Effector memory CD8-positive, alpha-beta T cell (primary cell): ENCODE measurements around the gene KCNQ1.

Experiments used
- ATAC-seq: fragments of 150-1000 bp; cut with Tn5 transposase; replicated peaks from 2 replicates; pipeline ENCODE4 v1.10.0; 2021; ENCODE audit warnings: mild to moderate bottlenecking, moderate library complexity
- DNase-seq, 3 experiments: peaks; one replicate each; pipeline ENCODE4 v3.0.0; 2021
- H3K27ac Mint-ChIP-seq, 2 donors: one replicate each; pipeline ENCODE4 v1.8.0; 2022; ENCODE audit warnings: mild to moderate bottlenecking in 2 of 2, mixed read lengths in 2 of 2, moderate library complexity in 2 of 2
- H3K27me3 Mint-ChIP-seq, 2 donors: one replicate each; pipeline ENCODE4 v1.8.0; 2022; ENCODE audit warnings: mixed read lengths in 2 of 2
- H3K36me3 Mint-ChIP-seq: one replicate; pipeline ENCODE4 v1.8.0; 2022; ENCODE audit warnings: mild to moderate bottlenecking, moderate library complexity, mixed read lengths; ENCODE audit not compliant: insufficient read depth
- H3K4me1 Mint-ChIP-seq, 2 donors: one replicate each; pipeline ENCODE4 v1.8.0; 2022; ENCODE audit warnings: low read depth in 2 of 2, mixed read lengths in 2 of 2
- H3K4me3 Mint-ChIP-seq, 2 donors: one replicate each; pipeline ENCODE4 v1.8.0; 2022; ENCODE audit warnings: mild to moderate bottlenecking in 2 of 2, mixed read lengths in 2 of 2, moderate library complexity in 2 of 2
- H3K9me3 Mint-ChIP-seq, 2 donors: one replicate each; pipeline ENCODE4 v1.8.0; 2022; ENCODE audit warnings: mixed read lengths in 2 of 2

KCNQ1 gene

DNA sequence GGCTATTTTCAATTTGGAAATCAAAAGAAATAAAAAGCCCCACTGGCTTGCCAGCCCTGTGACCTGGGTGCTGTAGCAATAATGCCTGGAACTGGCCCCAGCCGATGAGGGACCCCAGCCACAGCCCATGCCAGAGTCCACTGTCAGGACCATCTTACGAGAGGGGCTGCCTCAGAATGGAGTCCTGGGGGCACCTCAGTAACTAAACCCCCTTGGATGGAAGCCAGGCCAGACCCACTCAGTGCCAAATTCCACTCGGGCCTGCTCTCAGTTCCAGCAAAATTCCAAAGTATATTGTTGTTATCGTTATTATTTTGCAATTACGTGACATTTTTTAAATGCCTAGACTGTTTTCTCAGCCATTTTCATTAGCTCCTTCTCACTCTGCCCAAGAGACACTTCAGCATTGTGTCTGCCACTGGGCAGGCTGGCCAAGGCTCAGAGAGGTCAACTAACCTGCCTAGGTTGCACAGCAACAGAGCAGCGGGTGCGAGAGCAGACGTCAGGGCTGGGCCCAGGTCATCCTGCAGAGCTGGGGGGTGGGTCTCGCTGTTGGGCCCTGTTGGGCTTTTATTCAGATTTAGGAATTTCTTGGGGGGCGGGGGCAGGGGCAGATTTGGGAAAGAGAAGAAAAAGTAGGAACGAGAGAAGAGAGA lies 421.2 kb downstream of the KCNQ1 start:
- no peaks in the 10 kb centered on the region for H3K36me3 Mint-ChIP-seq
- peaks cover 51 to 80% of the 10 kb centered on the region in 2 donors for H3K27me3 Mint-ChIP-seq
- H3K9me3 Mint-ChIP-seq, result no peaks in the 10 kb centered on the region
- no peak for ATAC-seq
- peaks cover under 1 to 8% of the 10 kb centered on the region in 2 donors for H3K4me1 Mint-ChIP-seq
- no peak overlapping the region for H3K27ac Mint-ChIP-seq
- H3K4me3 Mint-ChIP-seq, result no peak overlapping the region
- DNase-seq, result no peak

DNA sequence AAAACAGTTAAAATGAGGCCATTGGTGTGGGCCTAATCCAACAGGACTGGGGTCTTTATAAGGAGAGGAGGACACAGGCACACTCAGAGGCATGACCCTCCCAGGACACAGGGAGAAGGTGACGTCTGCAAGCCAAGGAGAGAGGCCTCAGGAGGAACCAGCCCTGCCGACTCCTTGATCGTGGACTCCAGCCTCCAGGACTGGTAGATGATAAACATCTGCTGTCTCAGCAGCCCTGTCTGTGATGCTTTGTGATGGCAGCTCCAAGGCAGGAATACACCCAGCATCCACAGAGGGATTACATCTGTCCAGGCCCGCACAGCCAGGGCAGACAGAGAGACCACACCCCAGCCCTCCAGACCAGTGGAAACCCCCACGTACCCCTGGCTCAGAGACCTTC lies 422.3 kb downstream of the KCNQ1 start:
- DNase-seq, result no peak

DNA sequence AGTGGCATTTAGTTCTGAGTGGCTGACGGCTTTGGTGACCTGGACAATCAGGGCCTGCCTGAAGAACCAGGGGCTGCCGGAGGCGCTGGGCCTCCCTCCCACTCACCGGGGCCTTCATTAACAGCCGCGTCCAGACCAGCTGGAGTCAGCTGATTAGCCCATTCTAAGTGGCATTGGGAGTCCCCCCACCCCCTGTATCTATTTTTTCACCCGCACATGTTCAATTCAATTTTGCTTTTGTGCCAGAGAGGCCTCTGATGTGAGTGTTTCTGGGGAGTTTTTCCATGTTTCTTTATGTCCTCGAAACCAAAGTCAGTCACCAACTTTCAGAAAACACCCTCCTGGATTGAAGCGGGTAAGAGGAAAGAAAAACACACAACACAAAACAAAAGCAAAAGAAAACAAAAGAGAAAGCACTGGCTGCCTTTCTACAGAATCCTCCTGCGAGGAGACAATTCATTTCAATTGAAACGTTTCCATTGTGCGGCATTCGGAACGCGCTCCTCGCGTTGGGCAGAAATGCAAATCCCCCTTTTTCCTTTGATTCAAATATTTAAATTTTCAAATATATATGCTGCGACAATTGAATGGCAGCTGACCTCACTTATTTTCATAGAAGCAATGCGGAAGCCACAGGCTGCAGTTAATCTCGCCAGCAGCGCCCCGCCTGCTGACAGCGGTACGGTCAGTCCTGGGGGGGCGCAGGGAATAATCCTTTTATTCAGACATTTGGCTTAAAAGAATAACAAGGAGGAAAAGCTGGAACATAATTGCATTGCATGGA lies 423.1 kb downstream of the KCNQ1 start:
- Mint-ChIP-seq H3K27ac (no peak overlapping the region), H3K4me3 (peak overlapping the region in 1 of 2 donors; percentile 29), H3K9me3 (no peaks in the 10 kb centered on the region), H3K4me1 (peaks cover 5 to 14% of the 10 kb centered on the region in 2 donors), H3K27me3 (peaks cover 56 to 83% of the 10 kb centered on the region in 2 donors), H3K36me3 (no peaks in the 10 kb centered on the region)
- DNase-seq, result no peak
- ATAC-seq, result no peak

More for the DNA sequence above, 422.3 kb downstream of the KCNQ1 start:
- Mint-ChIP-seq H3K9me3 (no peaks in the 10 kb centered on the region), H3K4me3 (no peak overlapping the region), H3K27me3 (peaks cover 56 to 81% of the 10 kb centered on the region in 2 donors), H3K4me1 (peaks cover 5 to 14% of the 10 kb centered on the region in 2 donors), H3K36me3 (no peaks in the 10 kb centered on the region), H3K27ac (no peak overlapping the region)
- no peak for ATAC-seq

DNA sequence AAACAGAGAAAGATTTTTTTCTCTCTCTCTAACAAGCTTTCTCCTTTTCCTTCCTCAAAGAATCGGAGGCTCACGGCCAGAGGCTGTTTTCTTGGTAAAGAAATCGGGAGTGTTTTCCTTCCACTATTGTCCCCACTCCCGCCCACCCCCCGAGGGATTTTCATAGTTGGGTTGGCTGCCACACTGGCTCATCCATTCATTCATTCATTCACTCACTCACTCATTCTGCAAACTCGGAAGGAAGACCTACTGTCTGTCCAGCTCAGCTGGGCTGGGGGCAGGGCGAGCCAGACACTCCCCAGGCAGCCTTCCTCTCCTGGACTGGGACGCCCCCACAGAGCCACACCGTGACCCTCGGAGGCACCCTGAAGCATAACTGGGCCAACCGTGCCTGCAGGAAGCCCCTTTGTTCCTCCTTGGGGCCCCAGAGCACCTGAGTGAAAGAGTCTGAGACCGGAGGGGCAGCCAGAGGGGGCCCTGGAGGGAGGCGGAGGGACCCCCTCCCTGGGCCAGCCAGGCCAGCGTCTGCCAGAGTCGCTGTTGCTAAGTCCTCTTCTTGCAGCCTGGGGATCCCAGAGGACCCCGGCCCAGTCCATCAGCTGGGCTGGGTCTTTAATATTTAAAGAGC lies 423.8 kb downstream of the KCNQ1 start:
- Mint-ChIP-seq H3K4me3 (peak overlapping the region in 1 of 2 donors; percentile 29), H3K27me3 (peaks cover 53 to 76% of the 10 kb centered on the region in 2 donors), H3K27ac (no peak overlapping the region), H3K9me3 (no peaks in the 10 kb centered on the region), H3K4me1 (peaks cover 5 to 14% of the 10 kb centered on the region in 2 donors), H3K36me3 (no peaks in the 10 kb centered on the region)
- DNase-seq (no peak), ATAC-seq (no peak)

DNA sequence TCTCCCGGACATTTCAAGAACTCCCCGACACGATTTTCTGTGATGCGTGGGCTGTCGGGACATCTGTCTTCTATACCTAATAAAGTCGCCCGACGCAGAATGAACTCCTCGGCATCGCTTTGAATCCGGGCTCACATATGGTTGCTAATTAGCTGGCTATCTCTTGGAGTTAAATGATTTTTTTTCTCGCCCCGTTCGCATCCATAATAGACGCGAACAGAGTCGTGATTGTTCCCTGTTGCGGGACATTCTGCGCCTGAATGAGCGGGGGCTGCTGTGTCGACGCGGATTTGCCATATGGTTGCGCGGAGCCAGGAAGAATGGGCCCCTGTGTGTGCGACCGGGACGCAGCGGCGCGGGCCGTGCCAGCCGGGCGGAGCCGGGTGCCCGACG lies 424.3 kb downstream of the KCNQ1 start:
- Mint-ChIP-seq H3K9me3 (no peaks in the 10 kb centered on the region), H3K36me3 (no peaks in the 10 kb centered on the region), H3K27me3 (peaks cover 48 to 75% of the 10 kb centered on the region in 2 donors), H3K4me3 (no peak overlapping the region), H3K4me1 (peaks cover 5 to 14% of the 10 kb centered on the region in 2 donors), H3K27ac (no peak overlapping the region)
- DNase-seq (no peak), ATAC-seq (no peak)

DNA sequence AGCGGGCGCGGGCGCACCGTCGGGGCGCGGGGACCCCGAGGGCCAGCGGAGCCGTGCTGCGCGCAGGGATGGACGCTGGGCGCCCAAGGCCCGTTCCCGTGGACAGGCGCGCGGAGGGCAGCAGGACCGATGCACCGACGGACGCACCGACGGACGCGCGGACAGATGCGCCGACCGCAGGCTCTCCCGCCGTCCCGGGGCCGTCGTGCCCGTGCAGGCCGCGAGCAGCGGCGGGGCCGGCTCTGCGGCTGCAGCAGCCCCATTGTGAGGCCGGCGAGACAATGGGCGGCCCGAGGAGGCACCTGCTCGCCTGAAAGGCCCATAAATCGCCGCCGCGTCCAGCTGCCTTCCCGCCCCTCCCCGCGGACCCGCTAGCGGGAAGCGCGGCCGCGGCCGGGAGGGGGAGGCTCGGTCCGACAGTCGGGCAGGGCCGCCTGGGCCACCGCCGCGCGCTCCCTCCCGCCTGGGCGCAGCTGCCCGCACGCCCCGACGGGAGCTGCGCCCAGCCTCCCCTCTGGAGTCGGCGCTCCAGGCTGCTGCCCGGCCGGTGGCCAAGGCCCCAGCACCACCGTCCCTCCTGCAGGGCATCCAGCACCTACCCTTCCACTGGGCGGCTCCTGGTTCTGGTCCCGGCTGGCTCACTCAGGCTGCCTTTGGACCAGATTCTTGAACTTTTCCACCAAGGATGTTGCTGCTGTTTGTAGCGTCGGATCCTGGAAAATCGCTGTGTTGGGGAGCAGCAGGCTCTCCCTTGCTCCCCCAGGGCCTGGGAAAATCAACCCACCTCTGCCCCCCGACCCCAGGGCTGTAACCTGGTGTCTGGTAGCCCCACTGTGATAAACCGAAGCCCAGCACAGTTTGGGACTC lies 425.0 kb downstream of the KCNQ1 start:
- Mint-ChIP-seq H3K4me1 (peaks cover 5 to 14% of the 10 kb centered on the region in 2 donors), H3K9me3 (no peaks in the 10 kb centered on the region), H3K36me3 (no peaks in the 10 kb centered on the region)

DNA sequence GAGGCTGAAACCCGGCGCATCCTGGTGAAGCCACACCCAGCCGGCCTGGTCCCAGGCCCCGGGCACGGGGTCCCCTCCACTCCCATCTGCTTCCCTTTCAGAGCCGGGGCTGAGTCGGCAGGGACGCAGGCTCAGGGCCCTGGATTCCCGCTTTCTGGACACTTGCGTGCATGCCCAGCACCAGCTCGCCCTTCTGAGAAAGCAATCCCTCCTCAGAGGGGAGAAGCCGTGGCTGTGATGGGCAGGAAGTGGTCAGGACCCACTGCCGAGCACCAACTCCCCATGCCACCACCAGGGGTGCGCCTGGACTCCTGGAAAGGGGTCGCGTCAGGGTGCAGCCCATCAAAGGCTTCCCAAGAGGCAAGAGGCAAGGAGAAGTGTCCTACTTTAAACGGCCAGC lies 425.7 kb downstream of the KCNQ1 start:
- Mint-ChIP-seq H3K27ac (no peak overlapping the region), H3K4me3 (no peak overlapping the region), H3K27me3 (peaks cover 37 to 74% of the 10 kb centered on the region in 2 donors), H3K36me3 (no peaks in the 10 kb centered on the region), H3K9me3 (no peaks in the 10 kb centered on the region), H3K4me1 (peaks cover 5 to 14% of the 10 kb centered on the region in 2 donors)
- DNase-seq, result no peak
- no peak for ATAC-seq

More for the DNA sequence above, 425.0 kb downstream of the KCNQ1 start:
- Mint-ChIP-seq H3K4me3 (no peak overlapping the region), H3K27me3 (peaks cover 41 to 75% of the 10 kb centered on the region in 2 donors), H3K27ac (no peak overlapping the region)
- ATAC-seq (no peak), DNase-seq (no peak)

DNA sequence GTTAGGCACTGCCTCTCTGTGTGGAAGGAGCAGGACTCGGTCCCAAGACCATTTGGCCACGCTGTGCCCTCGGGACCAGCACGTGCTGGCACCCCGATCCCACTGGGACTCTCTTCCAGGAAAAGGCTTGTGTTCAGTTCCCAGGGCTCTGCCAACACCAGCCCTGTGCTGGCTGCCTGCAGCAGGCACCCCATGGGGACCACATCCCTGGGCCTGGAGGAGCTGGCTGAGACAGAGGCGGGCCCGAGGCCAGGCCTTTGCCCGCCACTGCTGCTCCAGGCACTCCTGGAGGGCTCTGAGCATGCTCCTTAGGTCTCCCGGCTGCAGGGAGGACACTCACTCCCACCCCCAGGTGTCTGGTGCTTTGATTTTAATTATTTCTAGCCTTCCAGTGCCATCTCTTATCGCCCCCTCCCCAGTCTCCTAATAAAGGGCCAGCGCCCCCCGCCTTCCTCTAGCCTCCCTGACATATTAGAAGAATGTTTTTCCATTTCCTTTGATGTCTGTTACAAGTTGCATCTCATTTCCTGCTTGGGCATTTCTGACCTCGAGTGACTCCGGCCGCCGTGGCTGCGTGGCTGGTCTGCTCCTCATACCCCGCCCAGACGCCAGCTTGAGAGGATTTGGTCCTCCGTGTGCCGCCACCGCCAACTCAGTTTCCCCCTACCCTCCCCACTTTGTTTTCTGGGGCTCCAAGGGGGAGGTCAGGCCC lies 426.3 kb downstream of the KCNQ1 start:
- Mint-ChIP-seq H3K4me1 (peaks cover 5 to 14% of the 10 kb centered on the region in 2 donors), H3K27me3 (peaks cover 37 to 71% of the 10 kb centered on the region in 2 donors)
- ATAC-seq, result no peak

DNA sequence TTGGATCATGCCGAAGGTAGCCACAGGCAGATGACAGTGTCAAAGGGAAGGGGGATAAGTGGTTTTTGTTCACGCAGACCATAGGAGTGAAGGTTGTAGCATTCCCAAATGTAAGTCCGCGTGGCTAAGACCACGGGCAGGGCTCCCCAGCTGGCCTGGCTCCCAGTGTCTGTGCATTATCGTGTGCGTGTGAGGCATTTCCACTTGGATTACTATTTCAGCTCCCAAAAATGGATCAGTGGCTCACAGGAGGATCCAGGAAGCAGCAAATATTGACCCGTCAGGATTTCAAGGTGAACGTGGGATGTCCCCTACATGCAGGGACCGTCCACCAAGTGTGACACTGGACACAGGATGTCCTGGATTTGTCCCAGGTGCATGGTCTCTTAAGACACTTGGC lies 430.2 kb downstream of the KCNQ1 start:
- ATAC-seq (no peak), DNase-seq (no peak)
- Mint-ChIP-seq H3K27ac (no peak overlapping the region), H3K4me1 (peaks cover 5 to 10% of the 10 kb centered on the region in 2 donors), H3K27me3 (peaks cover 19 to 39% of the 10 kb centered on the region in 2 donors), H3K4me3 (no peak overlapping the region), H3K36me3 (no peaks in the 10 kb centered on the region), H3K9me3 (no peaks in the 10 kb centered on the region)

More for the DNA sequence above, 426.3 kb downstream of the KCNQ1 start:
- DNase-seq, result no peak
- H3K27ac Mint-ChIP-seq, result no peak overlapping the region
- no peaks in the 10 kb centered on the region for H3K9me3 Mint-ChIP-seq
- H3K4me3 Mint-ChIP-seq, result peak overlapping the region in 1 of 2 donors; percentile 48
- H3K36me3 Mint-ChIP-seq, result no peaks in the 10 kb centered on the region

DNA sequence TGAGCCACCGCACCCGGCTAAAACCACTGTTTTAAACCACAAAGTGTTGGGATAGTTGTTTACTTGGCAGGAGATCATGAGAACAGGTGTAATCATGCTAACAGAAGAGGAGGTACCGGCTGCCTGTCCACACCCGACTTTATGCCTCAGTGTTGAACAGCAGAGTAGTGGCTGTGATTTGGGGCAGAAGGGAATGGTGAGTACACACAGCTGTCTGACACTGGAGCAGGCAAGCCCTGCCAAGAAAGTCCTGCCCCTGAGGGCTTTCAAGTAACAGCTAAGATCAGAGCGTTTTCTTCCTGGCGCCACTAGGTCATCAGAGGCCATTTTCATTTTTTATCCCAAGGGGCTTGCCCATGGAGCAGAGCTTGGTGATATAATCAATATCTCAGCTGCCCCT lies 432.7 kb downstream of the KCNQ1 start:
- Mint-ChIP-seq H3K27ac (no peak overlapping the region), H3K27me3 (peaks cover 0 to 15% of the 10 kb centered on the region in 2 donors), H3K36me3 (no peaks in the 10 kb centered on the region), H3K4me1 (peaks cover 0 to under 1% of the 10 kb centered on the region in 2 donors), H3K4me3 (no peak overlapping the region), H3K9me3 (no peaks in the 10 kb centered on the region)
- no peak for ATAC-seq
- DNase-seq, result no peak

DNA sequence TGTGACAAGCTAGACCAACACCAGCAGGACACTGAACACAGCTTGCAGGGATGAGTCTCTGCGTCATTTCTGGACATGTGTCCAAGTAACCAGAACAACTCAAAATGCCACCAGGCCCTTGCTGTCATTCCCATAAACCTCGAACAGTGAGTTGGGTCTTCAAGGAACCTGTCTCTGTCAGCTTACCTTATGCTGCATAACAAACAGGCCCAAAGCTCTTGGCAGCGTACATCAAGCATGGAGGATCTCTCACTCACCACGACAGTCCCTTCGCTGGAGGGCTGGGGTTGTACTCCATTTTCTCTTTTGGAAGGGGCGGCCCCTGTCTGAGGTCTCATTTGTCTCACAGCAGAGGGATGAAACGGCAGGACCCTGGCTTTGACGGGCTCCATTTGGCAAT lies 434.0 kb downstream of the KCNQ1 start:
- Mint-ChIP-seq H3K4me1 (peaks cover 5 to 6% of the 10 kb centered on the region in 2 donors), H3K4me3 (no peak overlapping the region), H3K36me3 (peaks cover 4% of the 10 kb centered on the region), H3K9me3 (no peaks in the 10 kb centered on the region), H3K27ac (no peak overlapping the region), H3K27me3 (peaks cover 6 to 24% of the 10 kb centered on the region in 2 donors)
- DNase-seq (no peak), ATAC-seq (no peak)

DNA sequence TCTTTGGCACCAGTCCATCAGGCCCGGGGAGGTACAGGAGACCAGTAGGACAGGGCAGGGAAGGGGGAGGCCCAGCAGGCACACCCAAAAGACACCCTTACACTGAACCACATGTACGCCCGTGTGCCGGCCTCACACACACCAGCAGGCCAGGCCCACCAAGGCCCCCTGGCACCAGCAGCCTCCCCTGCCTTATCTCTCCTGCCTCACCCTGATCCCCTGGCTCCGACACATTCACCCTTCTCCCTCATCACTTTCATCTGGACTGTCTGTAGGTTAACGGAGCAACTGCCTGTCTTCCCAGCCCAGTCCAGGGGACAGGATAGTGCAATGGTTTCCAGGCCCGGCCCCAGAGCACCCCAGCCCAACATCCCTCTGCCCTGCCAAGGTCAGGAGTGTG lies 435.8 kb downstream of the KCNQ1 start:
- no peak overlapping the region for H3K27ac Mint-ChIP-seq
- ATAC-seq (no peak), DNase-seq (no peak)
- H3K4me1 Mint-ChIP-seq, result peaks cover 8 to 10% of the 10 kb centered on the region in 2 donors
- H3K9me3 Mint-ChIP-seq, result no peaks in the 10 kb centered on the region
- no peak overlapping the region for H3K4me3 Mint-ChIP-seq
- peaks cover 7% of the 10 kb centered on the region for H3K36me3 Mint-ChIP-seq
- peaks cover 6 to 9% of the 10 kb centered on the region in 2 donors for H3K27me3 Mint-ChIP-seq
